Renal cortex interstitium (tissue), 11 donors: ENCODE data around the gene LRTM2. TPM values are rescaled to one million over a fixed set of nuclear protein-coding genes. Genes with fewer than 3 reads are reported as not detected.

ENCODE experiments used
- DNase-seq, 11 donors: peaks; one replicate each; pipeline ENCODE4 v3.0.0-alpha.2; 2013; ENCODE audit warnings: low read depth in 9 of 11, low spot score in 4 of 11; ENCODE audit errors: extremely low read depth in 1 of 11
- polyA plus RNA-seq, 3 donors: library from polyadenylated mRNA; unstranded; fragments of 120-200 nt; gene quantifications; one replicate each; pipeline ENCODE4 v1.2.1, GENCODE V29; 2013; ENCODE audit not compliant: insufficient read length in 3 of 3

Gene LRTM2
- polyA plus RNA-seq, 3 donors = 0.30 to 0.62 (median 0.33) TPM

DNA sequence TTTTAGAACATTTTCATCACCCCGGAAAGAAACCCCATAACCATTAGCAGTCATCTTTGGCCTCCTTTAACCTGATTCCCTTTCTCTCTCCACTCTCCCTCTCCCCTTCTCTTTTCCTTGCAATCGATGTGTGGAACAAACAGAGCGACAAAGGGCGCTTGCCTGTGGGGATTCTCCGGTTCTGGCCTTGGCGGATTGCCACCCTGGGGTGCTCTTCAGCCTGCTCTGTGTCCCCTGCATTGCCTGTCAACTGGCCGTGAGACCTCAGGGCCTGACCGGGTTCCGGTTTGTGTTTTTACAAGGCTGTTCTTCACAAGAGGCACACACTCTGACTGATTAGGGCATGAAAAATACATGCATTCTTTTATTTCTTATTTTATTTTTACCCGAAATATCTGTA lies 27.8 kb downstream of the LRTM2 start:
- no peak for DNase-seq

DNA sequence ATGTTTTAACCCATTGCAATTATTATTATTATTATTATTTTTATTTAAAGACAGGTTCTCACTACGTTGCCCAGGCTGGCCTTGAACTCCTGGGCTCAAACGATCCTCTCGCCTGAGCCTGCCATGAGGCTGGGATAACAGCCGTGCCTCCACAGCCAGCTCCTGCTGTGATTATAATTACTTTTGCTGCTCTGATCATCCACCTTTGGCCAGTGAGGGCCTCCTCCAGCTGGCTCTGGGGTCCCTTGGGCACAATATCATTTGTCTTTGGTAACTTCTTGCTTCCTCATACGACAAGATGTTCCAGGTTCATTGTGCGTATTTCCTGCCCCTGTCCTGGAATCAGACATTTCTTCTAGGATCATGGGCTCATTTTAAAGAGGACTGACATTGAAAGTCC lies 28.4 kb downstream of the LRTM2 start:
- no peak for DNase-seq

GRCh38 chr12:1851151-1851701 lies 30.9 kb downstream of the LRTM2 start:
- DNase-seq = no peak

DNA sequence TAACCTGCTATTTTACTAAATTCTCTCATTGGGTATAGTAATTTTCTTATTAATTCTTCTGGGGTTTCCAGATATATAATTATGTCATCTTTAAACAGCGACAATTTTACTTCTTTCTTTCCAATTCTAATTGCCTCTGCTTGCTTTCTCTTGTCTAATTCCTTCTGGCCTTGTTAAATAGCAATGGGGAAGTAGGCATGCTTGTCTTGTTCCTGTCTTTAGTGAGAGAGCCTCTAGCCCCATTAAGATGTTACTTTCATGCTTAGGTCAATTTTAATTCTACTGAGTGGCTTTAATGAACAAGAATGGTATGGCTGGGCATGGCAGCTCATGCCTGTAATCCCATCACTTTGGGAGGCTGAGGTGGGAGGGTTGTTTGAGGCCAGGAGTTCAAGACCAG lies 31.7 kb downstream of the LRTM2 start:
- no peak for DNase-seq

DNA sequence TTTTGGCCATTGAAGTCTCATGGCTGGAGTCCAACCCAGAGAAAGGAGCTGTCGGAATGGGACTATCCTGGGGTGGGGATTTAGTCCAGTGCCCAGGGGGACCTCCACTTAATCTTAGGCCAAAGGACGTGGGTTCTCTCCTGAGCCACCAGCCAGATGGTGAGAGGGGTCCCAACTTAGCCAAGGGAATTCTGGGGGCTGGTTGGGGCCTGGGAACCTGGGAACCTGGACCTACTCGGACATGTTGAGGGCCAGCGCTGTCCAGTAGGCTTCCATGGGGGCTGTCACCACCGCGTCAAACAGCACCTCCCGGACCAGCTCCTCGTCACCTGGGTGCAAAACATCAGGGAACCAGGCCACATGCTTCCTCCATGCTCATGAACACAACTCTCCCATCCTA lies 33.4 kb downstream of the LRTM2 start:
- no peak for DNase-seq

DNA sequence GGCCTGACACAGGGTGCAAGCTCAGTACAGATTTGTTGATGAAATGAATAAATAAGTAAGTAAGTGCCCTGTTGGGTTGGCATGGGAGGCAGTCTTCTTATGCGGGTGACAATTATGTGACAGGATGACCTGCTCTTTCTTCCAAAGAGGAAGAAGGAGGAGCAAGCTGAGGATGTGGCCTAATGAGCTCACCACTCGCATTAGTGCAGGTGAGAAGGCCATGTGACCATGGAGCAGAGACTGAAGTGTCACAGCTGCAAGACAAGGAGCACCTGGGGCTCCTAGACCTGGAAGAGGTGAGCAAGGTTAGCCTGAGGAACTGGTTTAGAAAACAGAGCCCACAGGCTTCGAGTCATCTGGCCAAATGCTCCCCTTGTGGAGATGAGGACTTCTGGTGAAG lies 34.9 kb downstream of the LRTM2 start:
- no peak for DNase-seq

DNA sequence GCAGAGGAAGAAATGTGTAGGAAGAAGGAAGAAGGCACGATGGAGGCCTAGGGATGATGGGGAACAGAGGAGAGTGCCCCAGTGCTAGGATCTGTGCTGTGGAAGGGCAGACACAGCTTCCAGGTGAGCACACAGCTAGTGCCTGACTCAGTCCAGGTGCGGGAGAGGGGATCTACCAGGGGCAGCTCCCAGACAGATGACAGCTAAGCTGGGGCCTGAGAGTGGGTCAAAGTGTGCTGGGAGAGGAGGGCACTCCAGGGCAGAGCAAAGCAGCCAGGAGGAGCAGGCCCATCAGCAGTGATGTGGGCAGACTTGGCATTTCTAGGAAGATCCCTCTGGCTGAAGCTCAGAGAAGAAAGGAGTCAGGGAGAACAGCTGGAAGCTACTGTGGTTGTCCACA lies 36.7 kb downstream of the LRTM2 start:
- no peak for DNase-seq

- no peak for DNase-seq
These were observed 37.5 kb downstream of the LRTM2 start for GRCh38 chr12:1857821-1858220.

GRCh38 chr12:1858456-1858855 lies 38.1 kb downstream of the LRTM2 start:
- DNase-seq = no peak

GRCh38 chr12:1859643-1860042 lies 39.3 kb downstream of the LRTM2 start:
- DNase-seq = no peak

GRCh38 chr12:1862973-1863372 lies 42.6 kb downstream of the LRTM2 start:
- no peak for DNase-seq

GRCh38 chr12:1863823-1864222 lies 43.5 kb downstream of the LRTM2 start:
- DNase-seq = no peak

DNA sequence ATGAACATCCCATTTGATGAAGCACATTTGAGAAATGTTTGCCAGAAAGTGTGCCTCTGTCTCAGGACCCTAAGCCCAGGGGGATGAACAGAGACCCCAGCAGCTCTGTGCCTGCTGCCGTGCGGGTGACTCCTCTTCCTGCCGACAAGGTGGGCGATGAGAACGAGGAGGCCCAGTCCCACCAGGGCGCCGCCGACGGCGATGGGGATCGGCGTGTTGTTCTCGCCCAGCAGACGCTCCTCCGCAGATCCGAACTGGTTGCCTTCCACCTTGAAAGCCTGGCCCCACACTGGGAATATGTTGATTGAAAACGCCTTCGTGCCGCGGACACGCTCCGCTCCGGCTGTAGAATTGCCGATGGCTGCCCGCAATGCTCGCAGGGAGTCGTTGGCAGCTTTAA lies 44.1 kb downstream of the LRTM2 start:
- DNase-seq = no peak

DNA sequence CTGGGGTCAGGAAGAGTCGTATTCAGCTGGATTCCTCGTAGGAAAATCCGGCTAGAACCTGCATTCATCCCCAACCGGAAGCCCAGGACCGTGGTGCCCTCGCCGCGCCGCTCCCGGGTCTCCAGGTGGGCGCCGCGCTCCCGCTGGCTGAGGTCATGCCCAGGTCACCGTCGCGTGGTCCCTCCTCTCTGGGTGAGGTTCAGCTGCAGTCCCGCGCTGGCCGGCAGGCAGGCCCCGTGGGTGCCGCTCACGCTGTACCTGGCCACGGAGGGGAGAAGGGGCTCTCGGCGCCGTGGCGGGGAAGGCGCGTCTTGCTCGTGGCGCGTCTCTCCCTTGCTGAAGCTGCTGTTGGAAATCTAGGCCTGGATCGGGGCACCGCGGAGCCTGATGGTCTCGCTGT lies 44.5 kb downstream of the LRTM2 start:
- DNase-seq = no peak

GRCh38 chr12:1865284-1865866 lies 45.0 kb downstream of the LRTM2 start:
- no peak for DNase-seq

DNA sequence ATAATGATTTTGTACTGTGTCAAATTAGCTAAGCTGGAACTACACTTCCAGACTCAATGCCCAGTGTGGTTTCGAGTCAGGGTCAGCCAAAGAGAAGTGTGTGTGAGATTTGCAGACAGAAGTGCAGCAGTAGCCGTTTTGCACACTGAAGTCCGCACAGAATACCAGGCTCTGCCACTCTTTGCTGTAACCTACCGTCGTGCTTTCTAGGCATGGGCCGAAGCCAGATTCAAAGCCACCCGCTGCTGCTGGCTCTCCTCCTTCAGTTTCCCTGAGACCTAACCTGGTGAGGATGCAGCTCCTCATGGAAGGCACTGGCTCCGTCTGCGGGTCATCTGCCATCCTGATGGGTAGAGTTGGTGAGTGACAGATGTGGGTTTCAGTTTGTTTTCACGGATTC lies 48.8 kb downstream of the LRTM2 start:
- no peak for DNase-seq

DNA sequence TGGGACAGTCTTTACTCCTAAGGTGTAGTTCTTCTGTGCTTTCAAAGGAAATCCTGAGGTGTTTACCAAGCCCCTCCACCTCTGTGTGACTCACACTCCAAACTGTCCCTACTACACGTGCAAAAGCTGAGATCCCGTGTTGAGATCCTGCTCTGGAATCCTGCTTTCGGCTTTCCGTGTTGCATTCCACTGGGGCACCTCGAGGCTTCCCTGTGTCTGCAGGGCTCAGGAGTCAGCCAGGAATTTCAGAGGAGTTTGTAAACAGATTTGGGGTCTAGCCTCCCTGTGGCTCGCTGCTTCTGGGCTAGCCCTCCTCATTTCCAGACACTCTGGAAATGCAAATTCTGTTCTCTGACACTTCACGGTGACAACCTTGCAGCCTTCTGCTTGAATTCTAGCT lies 49.7 kb downstream of the LRTM2 start:
- DNase-seq = no peak

GRCh38 chr12:1870998-1871917 lies 50.9 kb downstream of the LRTM2 start:
- no peak for DNase-seq

DNA sequence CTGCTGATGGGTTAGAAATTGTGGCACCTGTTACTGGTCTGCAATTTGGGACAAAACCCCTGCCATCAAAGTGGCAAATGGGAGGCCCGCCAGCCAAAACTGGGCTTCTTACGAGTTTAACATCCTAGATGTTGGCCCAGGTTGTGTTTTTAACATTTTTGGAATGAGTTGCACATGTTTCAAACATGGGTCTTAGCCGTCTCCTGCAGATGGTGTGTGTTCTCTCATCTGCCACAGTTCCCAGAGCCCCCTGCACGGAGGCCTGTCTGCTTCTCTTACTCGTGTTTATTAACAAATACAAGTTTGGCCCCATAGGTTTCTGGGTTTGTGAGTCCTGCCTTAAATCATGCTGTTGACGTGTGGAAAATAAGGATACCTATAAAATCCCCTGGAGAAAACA lies 51.6 kb downstream of the LRTM2 start:
- DNase-seq = no peak

DNA sequence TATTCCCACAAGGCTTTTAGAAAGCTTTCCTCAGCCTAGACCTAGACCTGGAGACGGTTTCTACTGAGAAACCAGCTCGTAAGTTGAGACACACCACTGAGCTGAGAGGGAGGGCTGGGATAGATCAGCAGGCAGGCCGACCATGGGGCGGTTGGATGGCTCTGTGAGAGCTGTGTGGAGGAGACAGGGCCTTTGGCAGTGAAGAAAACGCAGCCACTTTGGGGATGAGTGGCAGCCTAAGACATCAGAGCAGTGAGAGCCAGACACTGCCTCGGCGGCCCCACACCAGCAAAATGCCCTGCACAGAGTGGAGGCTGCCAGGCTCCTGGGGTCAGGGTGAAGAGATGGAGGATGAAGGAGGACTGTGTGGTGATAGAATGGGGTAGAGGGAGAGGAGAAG lies 52.1 kb downstream of the LRTM2 start:
- no peak for DNase-seq
